ENCODE data around the gene COG5. TPM values are rescaled to one million over a fixed set of nuclear protein-coding genes. Genes with fewer than 3 reads are reported as not detected.
"Not testable (repeated sequence)": the region's sequence is repeated elsewhere in the genome, so short reads cannot be mapped to it uniquely, and the experiment has no call there.

COG5 gene
- total and polyA plus RNA-seq, 4 experiments from 2014 or later = 39.3 to 87.8 (median 64.6) TPM

GRCh38 chr7:107538001-107538400 is 25.7 kb downstream of the COG5 start:
- no peak overlapping the region for H3K27ac ChIP-seq (ENCODE audit: low read depth, low read length)
- H3K9me3 ChIP-seq (ENCODE audit: control insufficient read depth in 1 of 2, low read length in 2 of 2) = no peaks in the 10 kb centered on the region
- no peaks in the 10 kb centered on the region for H3K4me1 ChIP-seq (ENCODE audit: insufficient read depth, low read length)
- H3K9me3 Mint-ChIP-seq = peaks cover 0 to 8% (median 2%) of the 10 kb centered on the region in 8 donors
- H3K4me3 ChIP-seq (ENCODE audit: low read length in 2 of 2) = no peak overlapping the region
- DNase-seq = no peak
- no peak overlapping the region for H3K4me3 Mint-ChIP-seq
- H3K27ac Mint-ChIP-seq = no peak overlapping the region
- H3K27me3 ChIP-seq (ENCODE audit: insufficient read depth, low read length) = no peaks in the 10 kb centered on the region
- no peaks in the 10 kb centered on the region for H3K27me3 Mint-ChIP-seq
- no peaks in the 10 kb centered on the region for H3K36me3 ChIP-seq (ENCODE audit: insufficient read depth, low read length)
- ChIA-PET POLR2A (ENCODE audit: partially characterized antibody) (no interaction called here), CTCF (ENCODE audit: partially characterized antibody) (no interaction called here)
- H3K4me1 Mint-ChIP-seq = peaks cover 26 to 45% (median 42%) of the 10 kb centered on the region in 4 donors
- H3K36me3 Mint-ChIP-seq = peaks cover 72 to 73% of the 10 kb centered on the region in 2 donors
- intact Hi-C loops (cut with micrococcal nuclease) = no loop called here

GRCh38 chr7:107537228-107537627 is 26.5 kb downstream of the COG5 start:
- H3K4me3 ChIP-seq (ENCODE audit: low read length in 2 of 2); H3K27me3 Mint-ChIP-seq; H3K4me3 Mint-ChIP-seq; H3K9me3 Mint-ChIP-seq; H3K36me3 ChIP-seq (ENCODE audit: insufficient read depth, low read length); H3K9me3 ChIP-seq (ENCODE audit: control insufficient read depth in 1 of 2, low read length in 2 of 2); H3K27ac ChIP-seq (ENCODE audit: low read depth, low read length); H3K27ac Mint-ChIP-seq; intact Hi-C loops (cut with micrococcal nuclease); CTCF ChIA-PET (ENCODE audit: partially characterized antibody); H3K27me3 ChIP-seq (ENCODE audit: insufficient read depth, low read length); H3K4me1 ChIP-seq (ENCODE audit: insufficient read depth, low read length); DNase-seq; POLR2A ChIA-PET (ENCODE audit: partially characterized antibody): not testable (repeated sequence)
- peaks cover 28 to 45% (median 40%) of the 10 kb centered on the region in 4 donors for H3K4me1 Mint-ChIP-seq
- H3K36me3 Mint-ChIP-seq = peaks cover 69 to 73% of the 10 kb centered on the region in 2 donors

- Histone ChIP-seq H3K27me3 (ENCODE audit: insufficient read depth, low read length) (no peaks in the 10 kb centered on the region), H3K4me1 (ENCODE audit: insufficient read depth, low read length) (no peaks in the 10 kb centered on the region), H3K4me3 (ENCODE audit: low read length in 2 of 2) (no peak overlapping the region), H3K27ac (ENCODE audit: low read depth, low read length) (no peak overlapping the region), H3K9me3 (ENCODE audit: control insufficient read depth in 1 of 2, low read length in 2 of 2) (no peaks in the 10 kb centered on the region), H3K36me3 (ENCODE audit: insufficient read depth, low read length) (peaks cover 5% of the 10 kb centered on the region)
- H3K27me3 Mint-ChIP-seq = no peaks in the 10 kb centered on the region
- DNase-seq = no peak
- H3K4me1 Mint-ChIP-seq = peaks cover 30 to 52% (median 42%) of the 10 kb centered on the region in 4 donors
- peak overlapping the region in 1 of 8 donors; percentile 13 for H3K4me3 Mint-ChIP-seq
- H3K9me3 Mint-ChIP-seq = peaks cover 0 to 8% (median 2%) of the 10 kb centered on the region in 8 donors
- H3K27ac Mint-ChIP-seq = peak overlapping the region in 2 of 7 donors; percentile 33
- ChIA-PET POLR2A (ENCODE audit: partially characterized antibody) (no interaction called here), CTCF (ENCODE audit: partially characterized antibody) (no interaction called here)
- intact Hi-C loops (cut with micrococcal nuclease) = no loop called here
- H3K36me3 Mint-ChIP-seq = peaks cover 64 to 73% of the 10 kb centered on the region in 2 donors
Measured at GRCh38 chr7:107534139-107534538, 29.6 kb downstream of the COG5 start.

GRCh38 chr7:107530751-107531150 is 33.0 kb downstream of the COG5 start:
- no peak overlapping the region for H3K27ac ChIP-seq (ENCODE audit: low read depth, low read length)
- H3K36me3 ChIP-seq (ENCODE audit: insufficient read depth, low read length) = peaks cover 10% of the 10 kb centered on the region
- H3K9me3 ChIP-seq (ENCODE audit: control insufficient read depth in 1 of 2, low read length in 2 of 2) = no peaks in the 10 kb centered on the region
- H3K4me1 ChIP-seq (ENCODE audit: insufficient read depth, low read length) = no peaks in the 10 kb centered on the region
- H3K4me3 ChIP-seq (ENCODE audit: low read length in 2 of 2) = no peak overlapping the region
- intact Hi-C loops (cut with micrococcal nuclease) = no loop called here
- DNase-seq = no peak
- Mint-ChIP-seq H3K9me3 (peaks cover 0 to 7% (median 0%) of the 10 kb centered on the region in 8 donors), H3K27ac (no peak overlapping the region), H3K36me3 (peaks cover 54 to 55% of the 10 kb centered on the region in 2 donors), H3K27me3 (no peaks in the 10 kb centered on the region), H3K4me3 (no peak overlapping the region), H3K4me1 (peaks cover 29 to 45% (median 40%) of the 10 kb centered on the region in 4 donors)
- CTCF ChIA-PET (ENCODE audit: partially characterized antibody) = no interaction called here
- POLR2A ChIA-PET (ENCODE audit: partially characterized antibody) = no interaction called here
- H3K27me3 ChIP-seq (ENCODE audit: insufficient read depth, low read length) = no peaks in the 10 kb centered on the region

- peaks cover 16 to 24% (median 20%) of the 10 kb centered on the region in 4 donors for H3K4me1 Mint-ChIP-seq
- H3K27me3 ChIP-seq (ENCODE audit: insufficient read depth, low read length) = no peaks in the 10 kb centered on the region
- no peak overlapping the region for H3K4me3 ChIP-seq (ENCODE audit: low read length in 2 of 2)
- H3K27ac Mint-ChIP-seq = no peak overlapping the region
- no peak overlapping the region for H3K27ac ChIP-seq (ENCODE audit: low read depth, low read length)
- no peaks in the 10 kb centered on the region for H3K27me3 Mint-ChIP-seq
- no peaks in the 10 kb centered on the region for H3K9me3 Mint-ChIP-seq
- peaks cover 43 to 45% of the 10 kb centered on the region in 2 donors for H3K36me3 Mint-ChIP-seq
- no peaks in the 10 kb centered on the region for H3K4me1 ChIP-seq (ENCODE audit: insufficient read depth, low read length)
- ChIA-PET CTCF (ENCODE audit: partially characterized antibody) (no interaction called here), POLR2A (ENCODE audit: partially characterized antibody) (no interaction called here)
- peaks cover 10% of the 10 kb centered on the region for H3K36me3 ChIP-seq (ENCODE audit: insufficient read depth, low read length)
- H3K4me3 Mint-ChIP-seq = no peak overlapping the region
- intact Hi-C loops (cut with micrococcal nuclease) = no loop called here
- no peaks in the 10 kb centered on the region for H3K9me3 ChIP-seq (ENCODE audit: control insufficient read depth in 1 of 2, low read length in 2 of 2)
- no peak for DNase-seq
Measured at GRCh38 chr7:107528461-107528860, 35.3 kb downstream of the COG5 start.

GRCh38 chr7:107527196-107527595 is 36.5 kb downstream of the COG5 start:
- H3K27ac Mint-ChIP-seq = peak overlapping the region in 1 of 7 donors; percentile 50
- no peak overlapping the region for H3K4me3 ChIP-seq (ENCODE audit: low read length in 2 of 2)
- POLR2A ChIA-PET (ENCODE audit: partially characterized antibody) = no interaction called here
- peaks cover 12 to 17% (median 15%) of the 10 kb centered on the region in 4 donors for H3K4me1 Mint-ChIP-seq
- no peak overlapping the region for H3K4me3 Mint-ChIP-seq
- peaks cover 10% of the 10 kb centered on the region for H3K36me3 ChIP-seq (ENCODE audit: insufficient read depth, low read length)
- H3K27me3 ChIP-seq (ENCODE audit: insufficient read depth, low read length) = no peaks in the 10 kb centered on the region
- no peak for DNase-seq
- H3K9me3 ChIP-seq (ENCODE audit: control insufficient read depth in 1 of 2, low read length in 2 of 2) = no peaks in the 10 kb centered on the region
- H3K27ac ChIP-seq (ENCODE audit: low read depth, low read length) = no peak overlapping the region
- H3K27me3 Mint-ChIP-seq = no peaks in the 10 kb centered on the region
- peaks cover 43 to 44% of the 10 kb centered on the region in 2 donors for H3K36me3 Mint-ChIP-seq
- CTCF ChIA-PET (ENCODE audit: partially characterized antibody) = no interaction called here
- no peaks in the 10 kb centered on the region for H3K9me3 Mint-ChIP-seq
- H3K4me1 ChIP-seq (ENCODE audit: insufficient read depth, low read length) = no peaks in the 10 kb centered on the region
- intact Hi-C loops (cut with micrococcal nuclease) = no loop called here

GRCh38 chr7:107526672-107527071 is 37.0 kb downstream of the COG5 start:
- Histone ChIP-seq H3K36me3 (ENCODE audit: insufficient read depth, low read length) (peaks cover 6% of the 10 kb centered on the region), H3K4me1 (ENCODE audit: insufficient read depth, low read length) (no peaks in the 10 kb centered on the region), H3K27me3 (ENCODE audit: insufficient read depth, low read length) (no peaks in the 10 kb centered on the region), H3K9me3 (ENCODE audit: control insufficient read depth in 1 of 2, low read length in 2 of 2) (no peaks in the 10 kb centered on the region), H3K4me3 (ENCODE audit: low read length in 2 of 2) (no peak overlapping the region), H3K27ac (ENCODE audit: low read depth, low read length) (no peak overlapping the region)
- Mint-ChIP-seq H3K27me3 (no peaks in the 10 kb centered on the region), H3K4me1 (peaks cover 14 to 20% (median 17%) of the 10 kb centered on the region in 4 donors), H3K27ac (no peak overlapping the region), H3K4me3 (no peak overlapping the region), H3K36me3 (peaks cover 45 to 48% of the 10 kb centered on the region in 2 donors), H3K9me3 (no peaks in the 10 kb centered on the region)
- DNase-seq = no peak
- intact Hi-C loops (cut with micrococcal nuclease) = no loop called here
- CTCF ChIA-PET (ENCODE audit: partially characterized antibody) = no interaction called here
- POLR2A ChIA-PET (ENCODE audit: partially characterized antibody) = no interaction called here
